NCI-H2196 treated with DMSO at 0.1 percent for 48 hours (cell line): Measurements from ENCODE around the gene CPNE7.
"Not testable (repeated sequence)": the region's sequence is repeated elsewhere in the genome, so short reads cannot be mapped to it uniquely, and the experiment has no call there.

Experiments used
- DNase-seq: peaks from one replicate; lab custom pipeline; 2025; ENCODE audit not compliant: unreplicated experiment; lab: John Stamatoyannopoulos, UW

Gene CPNE7

GRCh38 chr16:89582614-89583196 is 7.1 kb downstream of the CPNE7 start:
- no peak for DNase-seq

GRCh38 chr16:89583197-89583894 is 7.8 kb downstream of the CPNE7 start:
- DNase-seq = no peak

- DNase-seq = no peak
Measured at GRCh38 chr16:89583895-89584644, 8.5 kb downstream of the CPNE7 start.

- DNase-seq = no peak
Measured at GRCh38 chr16:89584768-89585549, 9.4 kb downstream of the CPNE7 start.

GRCh38 chr16:89586218-89586617 is 10.7 kb downstream of the CPNE7 start:
- no peak for DNase-seq

GRCh38 chr16:89586853-89587252 is 11.3 kb downstream of the CPNE7 start:
- DNase-seq = no peak

- not testable (repeated sequence) for DNase-seq
Measured at GRCh38 chr16:89587676-89588075, 12.1 kb downstream of the CPNE7 start.

- no peak for DNase-seq
Measured at GRCh38 chr16:89588413-89589109, 13.0 kb downstream of the CPNE7 start.

GRCh38 chr16:89589241-89589926 is 13.8 kb downstream of the CPNE7 start:
- no peak for DNase-seq

GRCh38 chr16:89593841-89594240 is 18.3 kb downstream of the CPNE7 start:
- DNase-seq = no peak

- DNase-seq = no peak
Measured at GRCh38 chr16:89595330-89596060, 19.9 kb downstream of the CPNE7 start.

GRCh38 chr16:89596061-89596689 is 20.6 kb downstream of the CPNE7 start:
- no peak for DNase-seq

- DNase-seq = no peak
Measured at GRCh38 chr16:89596957-89597649, 21.5 kb downstream of the CPNE7 start.

- no peak for DNase-seq
Measured at GRCh38 chr16:89598199-89598598, 22.6 kb downstream of the CPNE7 start.

GRCh38 chr16:89599451-89599858 is 23.9 kb downstream of the CPNE7 start:
- DNase-seq = peak; percentile 35

GRCh38 chr16:89599902-89600301 is 24.3 kb downstream of the CPNE7 start:
- no peak for DNase-seq

- no peak for DNase-seq
Measured at GRCh38 chr16:89600427-89600826, 24.9 kb downstream of the CPNE7 start.

- no peak for DNase-seq
Measured at GRCh38 chr16:89600956-89601355, 25.4 kb downstream of the CPNE7 start.

- no peak for DNase-seq
Measured at GRCh38 chr16:89601906-89602272, 26.3 kb downstream of the CPNE7 start.
